ENCODE data around the gene NAA35. TPM values are rescaled to one million over a fixed set of nuclear protein-coding genes. Genes with fewer than 3 reads are reported as not detected.

Gene NAA35
- total RNA-seq, 1 donor from 2014 or later: 47.5 TPM

DNA sequence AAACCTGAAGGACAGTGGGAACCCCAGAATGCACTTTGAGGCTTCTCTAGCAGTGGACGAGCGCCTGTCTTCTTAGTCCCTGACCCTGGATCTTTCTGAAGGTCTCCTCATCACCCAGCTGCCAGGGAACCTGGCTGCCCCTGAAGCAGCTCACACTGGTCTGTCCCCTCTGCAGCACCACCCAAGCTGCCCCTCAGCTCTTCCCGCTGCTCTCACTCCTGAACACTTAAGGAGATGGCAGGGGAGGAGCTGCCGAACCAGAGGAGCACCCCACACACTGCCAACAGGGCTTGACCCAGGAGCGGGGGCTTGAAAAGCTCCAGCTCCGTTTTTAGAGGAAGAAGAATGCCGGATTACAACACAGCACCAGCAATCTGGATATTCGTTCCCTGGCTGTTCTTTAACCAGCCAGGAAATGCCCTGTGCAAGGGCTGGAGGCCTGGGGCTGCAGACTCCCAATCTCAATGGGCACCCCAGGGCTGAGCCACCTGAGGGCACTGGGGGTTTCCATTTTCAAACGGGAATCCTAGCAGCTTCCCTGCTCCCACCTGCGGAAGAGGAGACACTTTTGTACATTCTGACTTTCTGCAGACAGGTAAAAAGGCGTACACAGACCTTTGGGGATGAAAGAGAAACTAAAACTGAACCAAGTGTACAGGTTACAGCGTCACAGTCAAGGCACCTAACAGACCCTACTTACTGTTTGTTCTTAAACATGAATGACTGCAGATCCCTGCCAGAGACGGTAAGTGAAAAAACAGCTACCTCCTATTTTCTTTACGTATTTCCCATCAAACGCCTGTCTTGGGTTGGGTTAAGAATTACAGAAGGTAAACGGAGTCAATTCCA is 122.1 kb downstream of the NAA35 start:
- DNase-seq (ENCODE audit: low read depth): peak; percentile 71

DNA sequence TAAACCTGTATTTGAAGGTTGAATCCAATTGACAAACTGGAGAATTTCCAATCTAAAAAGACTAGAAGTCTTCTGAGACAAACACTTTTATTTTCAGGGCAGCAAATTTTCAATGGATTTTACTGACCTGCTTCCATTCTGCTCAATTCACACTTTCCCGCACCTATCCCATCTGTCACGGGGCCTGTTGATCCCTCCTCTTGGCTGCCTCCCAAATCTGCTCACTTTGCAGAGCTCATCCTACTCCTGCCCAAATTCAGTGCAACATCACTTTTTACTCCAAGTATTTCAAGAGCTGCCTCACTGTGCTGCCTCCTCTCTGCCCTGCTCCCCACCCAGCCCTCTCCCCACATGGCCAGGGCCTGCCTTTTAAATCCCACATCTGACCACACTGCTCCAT is 123.3 kb downstream of the NAA35 start:
- DNase-seq (ENCODE audit: low read depth): peak; percentile 28

DNA sequence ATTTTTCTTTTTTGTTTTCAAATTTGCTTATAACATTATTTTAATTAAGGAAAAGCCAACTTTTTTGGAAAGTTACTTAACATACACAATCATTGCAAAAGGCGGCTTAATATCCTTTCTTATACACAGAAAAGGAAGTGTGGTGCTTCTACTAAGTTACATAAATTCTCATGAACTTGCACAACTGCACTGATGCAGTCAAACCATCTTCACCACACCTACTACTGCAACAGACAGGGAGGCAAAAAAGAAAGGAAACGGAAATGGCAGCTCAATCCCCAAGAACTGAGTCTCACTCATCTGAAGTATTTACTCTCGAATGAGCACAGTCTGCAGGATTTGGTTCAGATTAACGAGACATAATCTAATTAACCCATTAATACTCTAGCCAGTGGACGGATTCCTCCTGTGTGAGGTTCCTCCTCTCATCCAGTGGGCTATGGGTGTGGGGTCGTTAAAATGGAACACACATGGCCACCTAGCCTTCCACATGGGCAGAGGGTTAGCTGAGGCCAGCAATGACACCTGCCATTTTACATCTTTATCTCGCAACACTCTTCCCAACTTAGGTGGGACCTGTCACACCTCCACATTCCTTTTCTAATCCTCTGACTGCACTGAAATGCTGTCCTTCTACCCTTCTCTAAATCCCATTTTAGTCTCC is 128.4 kb downstream of the NAA35 start:
- no peak for DNase-seq (ENCODE audit: low read depth)

Other genes with a start within 250 kb of the NAA35 start
- 37.9 and 47.8 TPM in 2 replicates for gene AGTPBP1, start 199.2 kb upstream of the NAA35 start, total RNA-seq
- 81.1 and 177 TPM in 2 replicates for gene GOLM1, start 158.4 kb downstream of the NAA35 start, total RNA-seq

Measured in renal cortical epithelial cell (primary cell).